ENCODE results near the gene FPR1.

FPR1 gene, protein sequence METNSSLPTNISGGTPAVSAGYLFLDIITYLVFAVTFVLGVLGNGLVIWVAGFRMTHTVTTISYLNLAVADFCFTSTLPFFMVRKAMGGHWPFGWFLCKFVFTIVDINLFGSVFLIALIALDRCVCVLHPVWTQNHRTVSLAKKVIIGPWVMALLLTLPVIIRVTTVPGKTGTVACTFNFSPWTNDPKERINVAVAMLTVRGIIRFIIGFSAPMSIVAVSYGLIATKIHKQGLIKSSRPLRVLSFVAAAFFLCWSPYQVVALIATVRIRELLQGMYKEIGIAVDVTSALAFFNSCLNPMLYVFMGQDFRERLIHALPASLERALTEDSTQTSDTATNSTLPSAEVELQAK

DNA sequence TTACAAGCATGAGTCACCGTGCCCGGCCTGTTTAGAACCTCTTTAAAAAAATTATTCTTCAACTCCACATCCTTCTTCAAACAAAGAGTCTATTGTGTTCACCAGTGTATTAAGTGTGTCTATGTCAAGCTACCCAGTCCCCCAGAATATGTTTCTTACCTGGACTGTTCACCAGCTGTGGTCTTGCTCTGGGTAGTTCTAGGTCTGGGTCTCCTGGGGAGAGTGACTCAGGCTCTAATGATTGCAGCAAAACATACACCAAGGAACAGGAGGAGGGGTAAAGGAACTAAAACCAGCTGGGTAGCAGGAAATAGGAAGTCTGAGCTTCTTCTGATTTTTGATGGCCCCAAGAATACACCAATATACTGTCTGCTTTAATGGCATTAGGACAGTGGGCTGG lies at the start of gene FPR1:
FPR1 (minus strand) TSS at position 224 of the 400 bp plus-strand sequence. CDS start 4,884 bp downstream, outside the sequence.
- DNase-seq (ENCODE audit: low read depth in 2 of 2): no peak

DNA sequence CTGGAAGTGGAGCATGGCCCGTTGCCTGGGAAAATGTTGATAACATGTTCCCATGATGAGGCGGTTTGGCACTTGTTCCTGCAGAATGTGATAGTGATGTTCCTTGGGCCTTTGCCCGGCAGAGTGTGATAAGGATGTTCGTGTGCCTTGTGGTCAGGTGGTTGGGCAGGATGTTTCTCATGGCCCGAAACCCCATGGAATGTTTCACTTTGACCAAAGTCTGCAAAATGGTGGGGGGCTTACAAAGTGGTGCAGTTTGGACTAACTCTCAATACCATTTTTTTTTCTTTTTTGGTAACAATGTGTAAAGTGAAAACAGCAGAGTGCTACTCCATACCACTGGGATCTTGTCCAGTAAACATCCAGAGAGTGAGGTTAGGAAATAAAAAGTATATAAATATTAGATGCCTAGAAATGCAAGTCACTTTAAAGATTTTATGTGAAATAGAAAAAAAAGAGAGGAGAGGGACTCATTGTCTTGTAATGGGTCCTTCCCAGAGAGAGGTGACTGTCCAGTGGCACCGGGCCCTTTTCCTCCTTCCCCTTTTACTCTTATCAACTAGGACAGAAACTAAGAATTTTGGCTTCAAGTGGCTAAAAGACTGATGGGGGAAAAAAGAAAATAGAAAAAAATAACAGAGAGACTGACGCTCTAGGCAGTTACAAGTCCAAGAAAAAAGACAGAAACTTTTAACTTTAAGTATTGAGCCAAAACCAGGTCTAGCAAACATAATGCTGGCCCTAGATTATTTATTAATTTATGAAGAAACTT lies 49.0 kb upstream of the FPR1 start:
- no peak for DNase-seq (ENCODE audit: low read depth in 2 of 2)

DNA sequence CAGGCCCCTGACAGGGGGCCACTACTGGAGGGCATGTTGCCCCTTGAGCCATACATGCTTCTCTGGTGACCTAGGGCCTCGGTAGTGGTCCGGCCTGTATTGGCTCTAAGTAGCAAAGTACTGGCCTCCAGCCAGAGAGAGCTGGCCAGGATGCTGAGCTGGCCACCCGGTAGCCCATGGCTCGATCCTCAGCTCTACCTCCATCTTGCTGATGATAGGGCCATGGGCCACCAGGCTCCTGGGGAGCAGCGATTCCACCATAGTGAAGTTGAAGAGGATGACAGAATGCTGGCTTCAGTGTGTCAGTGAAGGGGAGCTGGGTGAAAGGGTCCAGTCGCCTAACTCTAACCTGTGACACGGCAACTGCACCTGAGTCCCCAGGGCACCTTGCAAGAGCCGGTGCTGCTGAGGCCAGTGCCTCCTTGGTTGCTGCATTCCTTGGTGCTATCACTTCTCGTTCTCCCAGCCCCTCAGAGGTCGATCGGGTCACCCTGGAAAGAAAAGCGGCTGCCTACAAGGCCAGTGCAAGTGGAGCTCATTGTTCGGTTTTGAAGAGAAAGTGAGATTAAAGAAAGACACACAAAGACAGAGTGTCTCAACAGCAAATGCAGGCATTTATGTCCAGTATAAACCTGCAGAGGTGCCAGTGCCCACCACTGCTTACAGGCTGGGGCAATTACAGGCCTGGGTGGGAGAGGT lies 48.2 kb upstream of the FPR1 start:
- no peak for DNase-seq (ENCODE audit: low read depth in 2 of 2)

DNA sequence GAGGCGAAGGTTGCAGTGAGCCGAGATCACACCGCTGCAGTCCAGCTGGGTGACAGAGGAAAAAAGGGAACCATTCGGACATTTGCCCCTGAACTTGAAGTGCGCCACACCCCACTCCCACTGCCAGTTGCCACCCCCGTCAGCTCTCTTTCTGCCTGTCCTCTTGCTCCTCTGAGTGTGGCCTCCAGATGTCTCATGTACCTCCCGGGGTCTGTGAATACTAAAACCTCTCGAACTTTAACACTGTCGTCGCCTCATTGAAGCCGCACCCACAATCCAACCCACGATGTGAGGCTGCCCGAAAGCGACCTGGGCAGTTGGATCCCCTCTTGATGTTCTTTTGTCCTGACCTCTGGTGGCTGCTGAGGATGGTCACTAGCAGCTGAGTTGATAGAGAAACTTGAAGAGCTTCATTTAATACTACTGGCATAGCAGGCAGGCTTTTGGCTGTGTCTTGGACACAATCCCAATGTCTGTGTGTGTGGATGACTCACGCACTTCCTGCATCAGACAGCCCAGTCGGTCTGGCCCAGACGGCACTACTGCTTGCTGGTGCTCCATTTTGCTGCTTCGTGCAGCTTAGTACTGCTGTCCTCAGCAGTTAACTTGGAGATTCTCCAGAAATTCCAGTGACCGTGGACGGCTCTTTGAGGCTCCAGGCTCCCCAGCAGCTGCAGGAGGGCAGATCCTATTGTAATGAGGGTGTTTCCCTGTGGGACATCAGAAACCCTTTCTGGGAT lies 47.5 kb upstream of the FPR1 start:
- DNase-seq (ENCODE audit: low read depth in 2 of 2): no peak

DNA sequence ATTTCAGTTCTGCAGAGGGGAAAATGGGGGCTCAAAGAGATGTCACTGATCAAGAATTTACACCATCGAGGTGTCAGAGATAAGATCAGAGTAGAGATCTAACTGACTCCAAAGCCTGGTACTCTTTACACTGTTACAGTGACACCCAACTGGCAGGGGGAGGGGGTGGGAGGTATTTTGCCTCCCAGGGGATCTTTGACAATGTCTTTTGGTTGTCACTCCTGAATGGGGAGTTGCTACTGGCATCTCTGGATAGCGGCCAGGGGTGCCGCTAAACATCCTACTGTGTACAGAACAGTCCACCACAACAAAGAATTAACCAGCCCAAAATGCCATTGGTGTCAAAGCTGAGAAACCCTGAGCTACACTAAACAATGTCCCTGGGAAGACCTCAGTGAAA lies 46.4 kb upstream of the FPR1 start:
- DNase-seq (ENCODE audit: low read depth in 2 of 2): no peak

DNA sequence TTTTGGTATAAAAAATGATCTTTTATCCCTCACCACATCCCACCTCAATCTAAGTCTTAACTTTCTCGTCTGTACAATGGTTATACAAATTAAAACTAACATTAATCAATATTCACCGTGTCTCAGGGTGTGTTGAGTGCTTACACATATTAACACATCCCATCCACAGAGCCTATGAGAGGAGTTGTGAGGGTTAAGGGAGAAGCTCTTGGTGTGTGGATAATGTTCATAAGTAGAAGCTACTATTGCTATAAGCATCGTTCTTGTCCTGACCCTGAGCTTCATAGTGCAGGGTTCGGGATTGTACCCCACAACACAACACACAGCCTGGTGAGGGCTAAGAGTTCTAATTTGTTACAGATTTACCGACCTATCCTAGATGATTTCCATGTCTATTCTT lies 45.8 kb upstream of the FPR1 start:
- DNase-seq (ENCODE audit: low read depth in 2 of 2): no peak

DNA sequence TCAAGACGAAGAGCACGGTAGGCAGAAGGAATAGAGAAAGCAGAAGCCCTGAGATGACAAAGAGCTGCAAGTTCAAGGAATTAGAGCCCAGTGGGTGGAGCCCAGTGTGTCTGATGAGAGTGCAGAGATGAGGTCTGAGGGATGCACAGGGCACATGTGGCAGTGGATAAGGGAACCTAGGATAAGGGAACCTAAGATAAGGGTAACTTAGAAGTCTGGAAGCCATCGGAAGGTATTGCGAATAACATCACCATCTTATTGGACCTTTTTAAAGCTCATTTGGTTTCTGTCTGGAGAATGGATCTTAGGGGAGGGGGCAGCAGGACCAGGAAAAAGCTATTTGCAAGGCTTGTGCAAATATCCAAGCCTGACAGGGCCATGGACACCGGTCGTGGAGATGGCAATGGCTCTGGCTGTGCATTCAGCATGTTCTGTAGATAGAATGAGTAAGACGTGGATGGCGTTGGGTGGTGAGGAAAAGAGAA lies 44.6 kb upstream of the FPR1 start:
- DNase-seq (ENCODE audit: low read depth in 2 of 2): no peak

DNA sequence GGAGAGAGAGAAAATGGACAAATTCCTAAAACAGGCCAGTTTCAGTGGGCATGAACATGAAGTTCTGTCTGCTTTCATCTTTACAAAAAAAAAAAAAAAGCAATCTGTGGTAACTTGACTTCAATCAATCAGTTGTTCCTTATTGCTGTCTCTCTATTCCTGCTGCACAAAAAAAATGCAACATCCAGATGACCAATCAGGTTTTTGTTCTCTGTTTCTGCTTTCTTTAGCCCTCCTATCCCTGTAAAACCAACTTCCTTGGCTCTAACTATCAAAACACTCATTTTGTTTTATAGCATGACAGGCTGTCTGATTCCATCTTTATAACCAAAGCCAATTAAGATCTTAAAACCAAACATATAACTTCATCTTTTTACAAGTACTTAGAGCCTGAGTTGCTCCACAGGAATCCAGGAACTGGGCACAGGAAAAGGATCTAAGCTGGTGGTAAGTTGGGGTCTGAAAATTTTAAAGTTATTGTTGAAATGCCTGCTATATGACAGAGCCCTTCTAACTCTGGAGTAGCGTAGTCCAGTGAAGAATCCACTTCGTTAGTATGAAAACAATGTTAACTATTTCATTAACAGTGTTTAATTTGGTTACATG lies 43.3 kb upstream of the FPR1 start, which contains the start of gene FPR3:
FPR3 (plus strand) TSS at position 273 of the 606 bp plus-strand sequence. CDS start 28,592 bp downstream, outside the sequence.
- no peak for DNase-seq (ENCODE audit: low read depth in 2 of 2)

DNA sequence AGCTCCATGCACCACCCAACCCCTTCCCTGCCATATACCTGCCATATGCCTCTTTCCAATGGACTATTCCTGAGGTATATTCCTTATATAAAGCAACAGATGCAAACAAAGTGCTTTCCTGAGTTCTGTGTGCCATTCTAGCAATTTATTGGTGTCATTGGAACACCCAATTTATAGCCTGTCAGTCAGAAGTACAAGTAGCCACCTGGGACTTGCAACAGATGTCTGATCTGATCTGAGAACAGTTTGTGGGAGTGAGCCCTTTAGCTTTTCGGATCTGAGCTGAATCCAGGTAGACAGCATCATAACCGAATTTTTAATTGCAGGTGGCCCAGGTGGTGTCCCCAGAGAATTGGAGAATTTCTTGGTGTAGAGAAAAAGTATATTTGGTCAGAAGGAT lies 42.3 kb upstream of the FPR1 start:
- no peak for DNase-seq (ENCODE audit: low read depth in 2 of 2)

DNA sequence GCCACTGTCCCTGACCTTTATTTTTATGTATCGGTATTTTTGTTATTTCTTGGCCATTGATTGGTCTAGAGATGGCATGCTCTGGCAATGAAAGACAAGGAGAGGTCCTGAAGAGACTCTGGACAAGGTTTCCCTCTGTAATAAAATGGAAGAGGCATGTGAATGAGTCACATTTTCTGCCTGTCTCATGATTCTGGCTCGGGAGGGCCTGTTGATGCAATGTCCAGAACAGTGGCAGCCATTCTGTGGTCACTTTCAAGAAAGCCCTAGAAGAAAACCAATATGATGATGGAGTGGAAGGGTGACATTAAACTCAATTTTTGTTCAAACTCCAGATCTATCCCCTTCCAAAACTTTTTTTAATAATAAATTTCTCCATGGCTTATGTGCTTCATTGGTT lies 41.3 kb upstream of the FPR1 start:
- no peak for DNase-seq (ENCODE audit: low read depth in 2 of 2)

DNA sequence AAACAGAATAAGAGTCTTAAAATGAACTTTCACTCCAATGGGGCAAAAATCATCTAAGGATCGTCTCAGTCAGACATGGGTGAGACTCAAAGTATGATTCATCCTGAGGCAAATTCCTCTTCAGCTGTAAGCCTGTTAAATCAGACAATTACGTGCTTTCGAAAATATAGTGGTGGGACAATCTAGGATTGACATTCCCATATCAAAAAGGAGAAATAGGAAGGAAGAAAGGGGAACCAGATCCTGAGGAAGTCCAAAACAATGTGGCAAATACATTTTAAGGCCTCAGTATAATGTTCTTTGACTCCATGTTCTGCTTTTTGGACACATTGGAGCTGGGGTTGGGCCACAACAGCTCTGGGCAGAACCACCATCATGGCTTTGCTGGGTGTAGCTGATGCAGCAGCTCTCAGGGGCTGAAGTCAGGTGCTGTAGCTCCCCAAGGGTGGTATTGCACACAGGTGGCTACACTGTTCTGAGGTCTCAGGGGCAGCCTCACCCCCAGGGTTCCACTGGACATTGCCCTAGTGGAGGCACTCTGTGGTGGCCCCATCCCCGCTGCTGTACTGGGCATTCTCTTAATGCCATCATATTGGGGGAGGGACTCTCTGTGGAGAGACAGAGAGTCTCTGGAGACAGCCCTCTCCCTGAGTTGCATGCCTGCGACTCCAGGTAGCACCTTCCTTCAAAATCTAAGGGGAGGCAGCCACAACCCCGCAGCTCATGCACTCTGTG lies 37.5 kb upstream of the FPR1 start:
- DNase-seq (ENCODE audit: low read depth in 2 of 2): no peak

DNA sequence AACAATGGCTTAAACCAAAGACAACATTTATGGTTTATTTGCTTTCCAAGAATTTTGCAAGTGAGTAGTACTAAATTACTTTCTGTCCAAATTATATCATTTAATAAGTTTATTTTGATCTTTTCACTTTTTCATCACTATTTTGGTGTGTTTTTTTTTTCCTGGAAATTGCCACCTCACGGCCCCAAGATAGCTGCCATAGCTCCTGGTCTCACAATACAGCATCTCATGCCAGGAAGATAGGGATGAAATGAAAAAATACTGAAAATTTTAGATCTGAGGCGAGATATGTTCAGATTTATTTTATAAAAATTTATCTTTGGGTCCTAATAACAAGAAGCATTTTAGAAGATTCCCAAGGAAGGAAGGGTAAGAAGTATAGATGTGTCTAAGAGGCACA lies 36.4 kb upstream of the FPR1 start:
- no peak for DNase-seq (ENCODE audit: low read depth in 2 of 2)

DNA sequence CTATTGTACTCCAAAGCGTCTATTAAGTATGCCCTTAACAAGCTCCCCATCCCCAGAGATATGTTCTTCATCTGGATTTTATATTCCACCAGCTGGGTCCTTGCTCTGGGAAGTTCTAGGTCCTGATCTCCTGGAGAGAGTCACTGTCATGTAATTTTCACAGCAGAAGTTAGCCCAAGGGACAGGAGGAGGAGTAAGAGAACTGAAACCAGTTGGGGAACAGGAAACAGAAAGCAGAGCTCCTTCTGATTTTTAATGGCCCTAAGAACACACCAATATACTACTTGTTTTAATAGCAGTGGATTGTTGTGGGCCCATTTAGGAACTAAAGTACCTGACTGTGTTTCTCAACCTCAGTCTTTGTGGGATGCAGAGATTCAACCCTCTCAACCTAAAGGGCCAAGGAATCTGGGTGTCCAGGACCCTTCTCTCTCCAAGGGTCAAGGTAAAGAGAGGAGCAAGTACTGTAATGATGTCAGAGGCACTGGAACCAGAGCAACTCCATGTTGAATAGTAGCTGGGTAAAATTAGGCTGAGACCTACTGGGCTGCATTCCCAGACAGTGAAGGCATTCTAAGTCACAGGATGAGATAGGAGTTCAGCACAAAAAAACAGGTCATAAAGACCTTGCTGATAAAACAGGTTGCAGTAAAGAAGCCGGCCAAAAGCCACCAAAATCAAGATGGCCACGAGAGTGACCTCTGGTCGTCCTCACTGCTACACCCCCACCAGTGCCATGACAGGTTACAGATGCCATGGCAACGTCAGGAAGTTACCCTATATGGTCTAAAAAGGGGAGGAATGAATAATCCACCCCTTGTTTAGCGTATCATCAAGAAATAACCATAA lies 35.2 kb upstream of the FPR1 start:
- DNase-seq (ENCODE audit: low read depth in 2 of 2): no peak

DNA sequence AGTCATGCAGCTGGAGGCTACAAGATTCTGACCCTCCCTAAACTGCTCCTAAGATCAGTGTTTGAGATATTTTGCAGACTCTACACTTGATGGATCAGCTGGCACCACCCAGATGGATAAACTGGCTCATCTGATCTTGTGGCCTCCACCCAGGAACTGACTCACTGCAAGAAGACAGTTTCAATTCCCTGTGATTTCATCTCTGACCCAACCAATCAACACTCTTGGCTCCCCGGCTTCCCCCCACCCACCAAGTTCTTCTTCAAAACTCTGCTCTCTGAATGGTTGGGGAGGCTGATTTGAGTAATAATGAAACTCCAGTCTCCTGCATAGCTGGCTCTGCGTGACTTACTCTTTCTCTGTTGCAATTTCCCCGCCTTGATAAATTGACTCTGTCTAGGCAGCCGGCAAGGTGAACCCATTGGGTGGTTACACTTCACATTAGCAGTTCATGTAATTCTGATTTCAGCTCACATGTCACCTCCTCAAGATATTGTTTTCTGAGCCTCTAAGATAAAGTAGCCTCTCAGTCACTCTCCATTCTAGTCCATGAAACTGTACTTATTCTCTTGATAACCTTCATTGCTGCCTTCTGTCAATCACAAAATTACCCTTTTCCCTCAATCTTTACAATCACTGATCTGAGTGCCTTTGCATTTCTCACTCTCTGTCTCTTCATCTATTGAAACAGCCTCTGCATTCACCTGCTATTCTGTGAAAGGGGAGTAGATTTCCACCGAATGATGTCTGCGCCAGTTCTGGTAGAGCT lies 33.4 kb upstream of the FPR1 start:
- DNase-seq (ENCODE audit: low read depth in 2 of 2): no peak

DNA sequence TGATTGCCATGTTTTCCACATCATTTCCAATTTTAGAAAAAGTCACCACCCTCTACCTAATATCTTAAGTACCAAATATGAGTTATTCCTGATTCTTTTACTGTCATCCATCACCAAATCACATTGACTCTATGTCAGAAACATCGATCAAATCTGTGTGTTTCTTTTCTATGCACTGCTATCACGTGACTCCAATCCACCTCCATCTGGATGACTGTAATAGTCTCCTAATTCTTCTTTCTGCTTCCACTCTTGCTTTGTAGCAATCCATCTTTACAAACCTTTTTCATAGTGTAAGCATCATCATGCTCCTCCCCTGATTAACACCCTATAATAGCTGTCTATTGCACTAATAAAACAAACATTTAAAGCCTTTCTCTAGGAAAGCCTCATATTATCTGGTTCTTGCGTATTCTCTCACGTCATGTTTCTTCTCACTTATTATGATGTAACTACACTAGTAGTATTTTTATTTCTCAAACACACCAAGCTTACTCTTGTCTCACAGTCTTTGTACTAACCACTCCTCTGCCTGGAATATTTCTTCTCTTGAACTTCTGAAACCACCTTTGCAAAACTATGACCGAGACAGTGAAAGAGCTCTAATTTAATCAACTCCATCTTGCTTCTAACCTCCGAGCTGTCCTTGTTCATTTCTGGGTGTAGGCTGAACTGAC lies 32.6 kb upstream of the FPR1 start:
- no peak for DNase-seq (ENCODE audit: low read depth in 2 of 2)

DNA sequence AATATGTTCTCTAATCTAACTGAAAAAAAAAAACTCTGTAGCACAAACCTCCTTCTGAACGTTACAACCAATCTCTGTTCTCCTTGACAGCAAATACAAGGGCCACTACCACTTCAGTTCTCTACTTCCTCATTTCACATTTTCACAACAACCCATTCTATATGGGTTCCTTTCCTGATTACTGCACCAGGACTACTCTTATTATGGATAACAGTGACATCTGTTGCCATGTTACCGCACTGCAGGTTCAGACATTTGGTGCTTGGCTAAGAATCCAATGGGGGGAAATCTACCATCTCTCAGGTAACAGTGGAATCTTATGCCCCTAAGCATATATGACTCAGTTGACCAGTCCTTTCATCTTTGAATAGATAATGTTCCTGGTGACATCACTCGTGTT lies 31.7 kb upstream of the FPR1 start:
- no peak for DNase-seq (ENCODE audit: low read depth in 2 of 2)

DNA sequence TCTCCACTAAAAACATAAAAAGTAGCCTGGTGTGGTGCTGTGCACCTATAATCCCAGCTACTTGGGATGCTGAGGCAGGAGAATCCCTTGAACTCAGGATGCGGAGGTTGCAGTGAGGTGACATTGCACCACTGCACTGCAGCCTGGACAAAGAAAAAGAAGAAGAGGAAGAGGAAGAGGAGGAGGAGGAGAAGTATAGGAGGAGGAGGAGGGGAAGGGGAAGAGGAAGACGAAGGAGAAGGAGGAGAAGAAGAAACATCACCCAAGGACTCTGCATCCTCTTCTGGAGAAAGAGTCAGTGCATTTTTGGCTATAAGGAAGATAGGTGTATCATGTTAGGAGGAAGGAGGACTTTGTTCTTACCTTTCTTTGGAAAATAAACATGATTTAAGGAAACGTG lies 30.3 kb upstream of the FPR1 start:
- DNase-seq (ENCODE audit: low read depth in 2 of 2): no peak

DNA sequence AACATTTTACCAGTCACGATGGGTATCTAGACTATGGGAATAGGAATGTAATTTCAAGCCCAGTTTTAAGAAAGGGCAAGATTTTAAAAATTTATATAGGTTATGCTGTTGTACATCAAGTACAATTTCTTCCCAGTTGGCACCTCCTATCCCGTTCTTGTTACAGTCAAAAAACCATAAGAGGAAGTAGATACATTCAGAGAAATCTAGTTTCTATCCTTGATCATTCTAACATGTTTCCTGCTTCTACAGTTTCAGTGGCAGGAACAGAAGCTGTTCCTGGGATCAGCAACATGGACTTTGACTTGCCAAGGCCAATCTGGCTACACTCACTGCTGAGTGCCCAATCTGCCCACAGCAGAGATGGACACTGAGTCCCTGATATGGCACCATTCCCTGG lies 28.6 kb upstream of the FPR1 start:
- DNase-seq (ENCODE audit: low read depth in 2 of 2): no peak

Data from stimulated activated CD8-positive, alpha-beta memory T cell treated with anti-CD3 and anti-CD28 coated beads, Interleukin-7, amount 100 ng/mL, for 1 hour (primary cell).